ENCODE results near the gene NR1H2. TPM values are rescaled to one million over a fixed set of nuclear protein-coding genes. Genes with fewer than 3 reads are reported as not detected.

Gene NR1H2
- total RNA-seq, 2 experiments from 2014 or later = 79.7 to 86.2 TPM

GRCh38 chr19:50416034-50416977, 40.0 kb downstream of the NR1H2 start:
- POLR2A ChIA-PET = interaction anchor here (1.2 kb wide), 1 partner anchor 32 kb away, joined by 5 read pairs; the partner anchor contains the start of gene POLD1

GRCh38 chr19:50417111-50418081, 41.1 kb downstream of the NR1H2 start:
- H3K4me1 Mint-ChIP-seq = peaks cover 13% of the 10 kb centered on the region
- H3K9me3 Mint-ChIP-seq = no peaks in the 10 kb centered on the region
- no peak for DNase-seq
- no peak overlapping the region for H3K4me3 Mint-ChIP-seq
- H3K36me3 Mint-ChIP-seq (ENCODE audit: low read depth) = peaks cover 7% of the 10 kb centered on the region
- H3K27ac Mint-ChIP-seq = no peak overlapping the region
- ChIA-PET POLR2A (no interaction called here), CTCF (interaction anchor here (0.8 kb wide), 1 partner anchor 10 kb away, joined by 3 read pairs; no protein-coding TSS in a partner anchor)
- peaks cover 14% of the 10 kb centered on the region for H3K27me3 Mint-ChIP-seq

More at GRCh38 chr19:50416034-50416977, 40.0 kb downstream of the NR1H2 start:
- DNase-seq = no peak
- CTCF ChIA-PET = interaction anchor here (0.8 to 1.4 kb wide), 5 partner anchors 9 to 59 kb away, joined by 3 to 6 read pairs (median 4); no protein-coding TSS in a partner anchor
- H3K36me3 Mint-ChIP-seq (ENCODE audit: low read depth) = peaks cover 8% of the 10 kb centered on the region
- no peak overlapping the region for H3K27ac Mint-ChIP-seq
- no peak overlapping the region for H3K4me3 Mint-ChIP-seq
- peaks cover 14% of the 10 kb centered on the region for H3K27me3 Mint-ChIP-seq
- H3K4me1 Mint-ChIP-seq = peaks cover 13% of the 10 kb centered on the region
- no peaks in the 10 kb centered on the region for H3K9me3 Mint-ChIP-seq

GRCh38 chr19:50418176-50419021, 42.1 kb downstream of the NR1H2 start, which contains the start of gene SPIB:
Gene SPIB, plus strand, starts transcription at chr19:50418938. Its CDS starts 25 bp downstream, at chr19:50418963.
- H3K9me3 Mint-ChIP-seq = no peaks in the 10 kb centered on the region
- DNase-seq = no peak
- peaks cover 13% of the 10 kb centered on the region for H3K4me1 Mint-ChIP-seq
- no peak within 1 kb of the TSS for H3K4me3 Mint-ChIP-seq
- H3K36me3 Mint-ChIP-seq (ENCODE audit: low read depth) = peaks cover 4% of the 10 kb centered on the region
- no peak within 1 kb of the TSS for H3K27ac Mint-ChIP-seq
- peaks cover 14% of the 10 kb centered on the region for H3K27me3 Mint-ChIP-seq
- ChIA-PET POLR2A (no interaction called here), CTCF (no interaction called here)

GRCh38 chr19:50419022-50419579, 42.8 kb downstream of the NR1H2 start:
- no peak for DNase-seq
- H3K27me3 Mint-ChIP-seq = peaks cover 14% of the 10 kb centered on the region
- POLR2A ChIA-PET = no interaction called here
- H3K9me3 Mint-ChIP-seq = no peaks in the 10 kb centered on the region
- peaks cover 4% of the 10 kb centered on the region for H3K36me3 Mint-ChIP-seq (ENCODE audit: low read depth)
- CTCF ChIA-PET = interaction anchor here (1.6 kb wide), 1 partner anchor 62 kb away, joined by 4 read pairs; no protein-coding TSS in a partner anchor
- H3K4me1 Mint-ChIP-seq = peaks cover 13% of the 10 kb centered on the region
- H3K4me3 Mint-ChIP-seq = no peak overlapping the region
- no peak overlapping the region for H3K27ac Mint-ChIP-seq

- POLR2A ChIA-PET = no interaction called here
- Mint-ChIP-seq H3K36me3 (ENCODE audit: low read depth) (peaks cover 2% of the 10 kb centered on the region), H3K27ac (no peak overlapping the region), H3K9me3 (no peaks in the 10 kb centered on the region), H3K4me1 (peaks cover 13% of the 10 kb centered on the region), H3K27me3 (peaks cover 14% of the 10 kb centered on the region), H3K4me3 (no peak overlapping the region)
- no peak for DNase-seq
- CTCF ChIA-PET = interaction anchor here (1.6 kb wide), 1 partner anchor 62 kb away, joined by 4 read pairs; no protein-coding TSS in a partner anchor
Observed at GRCh38 chr19:50419580-50420035, 43.4 kb downstream of the NR1H2 start.

- CTCF ChIA-PET = interaction anchor here (1.6 kb wide), 1 partner anchor 63 kb away, joined by 4 read pairs; no protein-coding TSS in a partner anchor
- Mint-ChIP-seq H3K36me3 (ENCODE audit: low read depth) (no peaks in the 10 kb centered on the region), H3K9me3 (no peaks in the 10 kb centered on the region), H3K27ac (no peak overlapping the region), H3K4me1 (peaks cover 10% of the 10 kb centered on the region), H3K4me3 (no peak overlapping the region), H3K27me3 (peaks cover 14% of the 10 kb centered on the region)
- DNase-seq = no peak
- POLR2A ChIA-PET = no interaction called here
Observed at GRCh38 chr19:50420127-50420526, 43.9 kb downstream of the NR1H2 start.

GRCh38 chr19:50420808-50421207, 44.6 kb downstream of the NR1H2 start:
- H3K27ac Mint-ChIP-seq = no peak overlapping the region
- H3K4me3 Mint-ChIP-seq = no peak overlapping the region
- POLR2A ChIA-PET = no interaction called here
- no peak for DNase-seq
- CTCF ChIA-PET = interaction anchor here (1.6 kb wide), 1 partner anchor 63 kb away, joined by 4 read pairs; no protein-coding TSS in a partner anchor
- no peaks in the 10 kb centered on the region for H3K9me3 Mint-ChIP-seq
- peaks cover 10% of the 10 kb centered on the region for H3K4me1 Mint-ChIP-seq
- no peaks in the 10 kb centered on the region for H3K36me3 Mint-ChIP-seq (ENCODE audit: low read depth)
- peaks cover 14% of the 10 kb centered on the region for H3K27me3 Mint-ChIP-seq

GRCh38 chr19:50422397-50423278, 46.4 kb downstream of the NR1H2 start:
- Mint-ChIP-seq H3K4me3 (no peak overlapping the region), H3K4me1 (peaks cover 12% of the 10 kb centered on the region), H3K36me3 (ENCODE audit: low read depth) (no peaks in the 10 kb centered on the region), H3K27me3 (peaks cover 14% of the 10 kb centered on the region), H3K27ac (no peak overlapping the region), H3K9me3 (no peaks in the 10 kb centered on the region)
- CTCF ChIA-PET = no interaction called here
- no peak for DNase-seq
- POLR2A ChIA-PET = no interaction called here

GRCh38 chr19:50423279-50424113, 47.2 kb downstream of the NR1H2 start:
- no peak for DNase-seq
- H3K36me3 Mint-ChIP-seq (ENCODE audit: low read depth) = no peaks in the 10 kb centered on the region
- H3K27ac Mint-ChIP-seq = no peak overlapping the region
- H3K27me3 Mint-ChIP-seq = peaks cover 14% of the 10 kb centered on the region
- peaks cover 12% of the 10 kb centered on the region for H3K4me1 Mint-ChIP-seq
- CTCF ChIA-PET = no interaction called here
- no peak overlapping the region for H3K4me3 Mint-ChIP-seq
- POLR2A ChIA-PET = no interaction called here
- no peaks in the 10 kb centered on the region for H3K9me3 Mint-ChIP-seq

- H3K9me3 Mint-ChIP-seq = no peaks in the 10 kb centered on the region
- no peak overlapping the region for H3K27ac Mint-ChIP-seq
- H3K27me3 Mint-ChIP-seq = peaks cover 5% of the 10 kb centered on the region
- no peaks in the 10 kb centered on the region for H3K36me3 Mint-ChIP-seq (ENCODE audit: low read depth)
- no peak overlapping the region for H3K4me3 Mint-ChIP-seq
- POLR2A ChIA-PET = no interaction called here
- no peak for DNase-seq
- CTCF ChIA-PET = no interaction called here
- peaks cover 2% of the 10 kb centered on the region for H3K4me1 Mint-ChIP-seq
Observed at GRCh38 chr19:50425581-50425980, 49.3 kb downstream of the NR1H2 start.

Data from activated CD4-positive, alpha-beta memory T cell treated with anti-CD3 and anti-CD28 coated beads, Interleukin-2, amount 10 ng/mL, durations not matched to agents 7 days and 5 days (primary cell).